PFSK-1 (cell line): Measurements from ENCODE around the gene TMIE.

ENCODE experiments used
- FOXP2 ChIP-seq: optimal IDR thresholded peaks from 2 replicates; pipeline ENCODE3; 2011; ENCODE audit warnings: borderline replicate concordance, control low read depth, inconsistent platforms; ENCODE audit not compliant: insufficient read depth; ENCODE audit errors: extremely low read length, extremely low read depth
- POLR2AphosphoS5 ChIP-seq: IDR thresholded peaks from 2 replicates; pipeline ENCODE4 v1.6.1; 2012; ENCODE audit warnings: low read depth, mild to moderate bottlenecking, control low read depth, low read length, moderate library complexity
- REST ChIP-seq, 2 experiments: IDR thresholded peaks; 2 replicates each; pipeline versions ENCODE4 v1.6.1 to v1.8.0; 2011 to 2012; ENCODE audit warnings: low read depth in 2 of 2, low read length in 2 of 2, control low read depth in 1 of 2, inconsistent platforms in 1 of 2, mild to moderate bottlenecking in 1 of 2, moderate library complexity in 1 of 2; ENCODE audit not compliant: insufficient read depth in 1 of 2
- SIN3A ChIP-seq: IDR thresholded peaks from 2 replicates; pipeline ENCODE4 v1.6.1; 2012; ENCODE audit warnings: mild to moderate bottlenecking, low read length, moderate library complexity, borderline replicate concordance; ENCODE audit not compliant: insufficient read depth
- TAF1 ChIP-seq: IDR thresholded peaks from 2 replicates; pipeline ENCODE4 v1.6.1; 2012; ENCODE audit warnings: low read length, control low read depth, borderline replicate concordance; ENCODE audit not compliant: insufficient read depth

Gene TMIE

GRCh38 chr3:46715507-46716175 lies 14.4 kb downstream of the TMIE start:
- TF ChIP-seq POLR2AphosphoS5 (no peak), FOXP2 (no peak), REST (IDR thresholded peaks at IDR 0.05; ENCODE audit: insufficient read depth in 1 of 2, low read depth in 2 of 2, low read length in 2 of 2) (no peak)

- TF ChIP-seq FOXP2 (no peak), TAF1 (no peak), REST (IDR thresholded peaks at IDR 0.05; ENCODE audit: insufficient read depth in 1 of 2, low read depth in 2 of 2, low read length in 2 of 2) (no peak), SIN3A (no peak), POLR2AphosphoS5 (no peak)
Measured at GRCh38 chr3:46716461-46717441, 15.6 kb downstream of the TMIE start.

GRCh38 chr3:46717447-46718231 lies 16.4 kb downstream of the TMIE start, which contains the start of gene PRSS50:
TSS of gene PRSS50 (minus strand) at chr3:46717869. CDS start at chr3:46717824, 45 bp downstream.
- no peak for TF ChIP-seq FOXP2
- TF ChIP-seq POLR2AphosphoS5 = no peak
- no peak for TF ChIP-seq TAF1
- no peak for TF ChIP-seq REST (IDR thresholded peaks at IDR 0.05; ENCODE audit: insufficient read depth in 1 of 2, low read depth in 2 of 2, low read length in 2 of 2)
- TF ChIP-seq SIN3A = no peak

GRCh38 chr3:46719044-46719565 lies 17.9 kb downstream of the TMIE start:
- no peak for TF ChIP-seq REST (IDR thresholded peaks at IDR 0.05; ENCODE audit: insufficient read depth in 1 of 2, low read depth in 2 of 2, low read length in 2 of 2)
- no peak for TF ChIP-seq FOXP2
- no peak for TF ChIP-seq SIN3A
- TF ChIP-seq TAF1 = no peak
- TF ChIP-seq POLR2AphosphoS5 = no peak
